ENCODE data around the gene SMIM29.

The SMIM29 gene

GRCh38 chr6:34206726-34207125, 42.1 kb downstream of the SMIM29 start:
- H3K36me3 Mint-ChIP-seq (ENCODE audit: low read depth): no peaks in the 10 kb centered on the region
- H3K27me3 Mint-ChIP-seq: no peaks in the 10 kb centered on the region
- H3K4me3 Mint-ChIP-seq: no peak overlapping the region
- peaks cover 7% of the 10 kb centered on the region for H3K9me3 Mint-ChIP-seq
- peaks cover 16% of the 10 kb centered on the region for H3K4me1 Mint-ChIP-seq (ENCODE audit: low read depth)
- H3K27ac Mint-ChIP-seq: no peak overlapping the region
- intact Hi-C loops (cut with micrococcal nuclease): no loop called here

DNA sequence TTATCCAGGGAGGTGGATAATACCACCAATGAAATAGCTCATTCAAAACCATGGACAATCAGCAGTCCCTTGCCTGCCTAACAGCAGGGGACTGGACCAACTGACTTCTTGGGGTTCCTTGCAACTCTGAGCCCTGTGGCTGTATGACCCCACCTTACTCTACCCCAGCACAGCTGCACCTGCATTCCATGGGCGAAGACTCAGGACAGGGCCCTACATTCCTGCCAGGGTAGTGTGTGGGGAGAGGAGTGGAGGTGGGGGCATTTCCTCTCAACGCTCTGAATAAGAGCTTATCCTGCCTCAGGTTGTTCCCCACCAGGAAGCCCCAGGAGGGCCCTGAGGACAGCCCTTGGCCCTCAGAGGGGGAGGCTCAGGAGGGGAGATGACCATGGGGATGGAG, 42.9 kb downstream of the SMIM29 start:
- intact Hi-C loops (cut with micrococcal nuclease): no loop called here
- Mint-ChIP-seq H3K27ac (no peak overlapping the region), H3K4me3 (no peak overlapping the region), H3K4me1 (ENCODE audit: low read depth) (peaks cover 20% of the 10 kb centered on the region), H3K9me3 (peaks cover 10% of the 10 kb centered on the region), H3K27me3 (peaks cover 1% of the 10 kb centered on the region), H3K36me3 (ENCODE audit: low read depth) (no peaks in the 10 kb centered on the region)

- H3K27ac Mint-ChIP-seq: no peak overlapping the region
Measured at GRCh38 chr6:34205466-34205865, 43.3 kb downstream of the SMIM29 start.

DNA sequence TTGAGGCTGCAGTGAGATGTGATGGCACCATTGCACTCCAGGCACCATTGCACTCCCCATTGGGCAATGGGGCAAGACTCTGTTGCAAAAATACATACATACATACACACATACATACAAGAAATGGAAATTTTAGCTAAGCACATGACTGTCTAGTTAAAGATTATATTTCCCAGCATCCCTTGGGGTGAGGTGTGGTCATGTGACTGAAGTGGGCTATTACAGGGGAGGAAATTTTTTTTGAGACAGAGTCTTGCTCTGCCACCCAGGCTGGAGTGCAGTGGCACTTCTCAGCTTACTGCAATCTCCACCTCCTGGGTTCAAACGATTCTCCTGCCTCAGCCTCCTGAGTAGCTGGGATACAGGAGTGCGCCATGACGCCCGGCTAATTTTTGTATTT, 44.1 kb downstream of the SMIM29 start:
- intact Hi-C loops (cut with micrococcal nuclease): no loop called here
- peaks cover 3% of the 10 kb centered on the region for H3K27me3 Mint-ChIP-seq

More at GRCh38 chr6:34205466-34205865, 43.3 kb downstream of the SMIM29 start:
- H3K36me3 Mint-ChIP-seq (ENCODE audit: low read depth): no peaks in the 10 kb centered on the region
- H3K4me1 Mint-ChIP-seq (ENCODE audit: low read depth): peaks cover 21% of the 10 kb centered on the region
- H3K9me3 Mint-ChIP-seq: peaks cover 10% of the 10 kb centered on the region
- peaks cover 1% of the 10 kb centered on the region for H3K27me3 Mint-ChIP-seq
- intact Hi-C loops (cut with micrococcal nuclease): no loop called here
- H3K4me3 Mint-ChIP-seq: no peak overlapping the region

GRCh38 chr6:34202329-34203201, 46.2 kb downstream of the SMIM29 start:
- Mint-ChIP-seq H3K27ac (no peak overlapping the region), H3K9me3 (peaks cover 10% of the 10 kb centered on the region), H3K4me3 (no peak overlapping the region), H3K27me3 (peaks cover 11% of the 10 kb centered on the region), H3K4me1 (ENCODE audit: low read depth) (peaks cover 18% of the 10 kb centered on the region), H3K36me3 (ENCODE audit: low read depth) (no peaks in the 10 kb centered on the region)
- intact Hi-C loops (cut with micrococcal nuclease): no loop called here

More for the DNA sequence above, 44.1 kb downstream of the SMIM29 start:
- Mint-ChIP-seq H3K27ac (no peak overlapping the region), H3K4me3 (no peak overlapping the region), H3K4me1 (ENCODE audit: low read depth) (peaks cover 25% of the 10 kb centered on the region), H3K36me3 (ENCODE audit: low read depth) (no peaks in the 10 kb centered on the region), H3K9me3 (peaks cover 10% of the 10 kb centered on the region)

DNA sequence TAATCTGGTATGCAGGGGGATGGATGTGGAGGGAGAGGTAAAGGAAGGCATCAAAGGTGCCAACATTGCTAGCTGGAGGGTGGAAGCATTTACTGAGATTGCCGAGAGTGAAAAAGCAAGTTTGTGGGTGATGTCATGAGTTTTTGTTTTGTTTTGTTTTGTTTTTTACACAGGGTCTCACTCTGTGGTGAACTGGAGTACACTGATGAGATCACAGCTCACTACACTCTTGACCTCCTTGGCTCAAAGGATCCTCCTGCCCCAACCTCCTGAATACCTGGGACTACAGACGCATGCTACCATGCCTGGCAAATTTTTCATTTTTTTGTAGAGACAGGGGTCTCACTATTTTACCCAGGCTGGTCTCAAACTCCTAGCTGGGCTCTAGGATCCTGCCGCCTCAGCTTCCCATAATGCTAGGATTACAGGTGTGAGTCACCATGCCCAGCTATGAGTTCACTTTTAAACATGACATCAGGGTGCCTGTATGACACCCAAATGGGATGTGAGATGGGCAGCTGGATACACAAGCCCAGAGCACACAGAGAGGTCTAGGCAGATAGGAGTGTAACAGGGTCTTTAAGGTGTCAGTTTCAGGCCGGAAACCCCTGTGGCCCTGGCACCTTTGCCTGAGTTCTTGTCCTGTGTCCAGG, 47.2 kb downstream of the SMIM29 start:
- Mint-ChIP-seq H3K4me1 (ENCODE audit: low read depth) (peaks cover 20% of the 10 kb centered on the region), H3K9me3 (peaks cover 10% of the 10 kb centered on the region), H3K27me3 (peaks cover 16% of the 10 kb centered on the region), H3K27ac (no peak overlapping the region), H3K4me3 (no peak overlapping the region), H3K36me3 (ENCODE audit: low read depth) (no peaks in the 10 kb centered on the region)
- intact Hi-C loops (cut with micrococcal nuclease): no loop called here

GRCh38 chr6:34200340-34200971, 48.4 kb downstream of the SMIM29 start:
- intact Hi-C loops (cut with micrococcal nuclease): no loop called here
- Mint-ChIP-seq H3K4me3 (no peak overlapping the region), H3K27ac (no peak overlapping the region), H3K27me3 (peaks cover 21% of the 10 kb centered on the region), H3K9me3 (peaks cover 10% of the 10 kb centered on the region), H3K4me1 (ENCODE audit: low read depth) (peaks cover 24% of the 10 kb centered on the region), H3K36me3 (ENCODE audit: low read depth) (no peaks in the 10 kb centered on the region)

DNA sequence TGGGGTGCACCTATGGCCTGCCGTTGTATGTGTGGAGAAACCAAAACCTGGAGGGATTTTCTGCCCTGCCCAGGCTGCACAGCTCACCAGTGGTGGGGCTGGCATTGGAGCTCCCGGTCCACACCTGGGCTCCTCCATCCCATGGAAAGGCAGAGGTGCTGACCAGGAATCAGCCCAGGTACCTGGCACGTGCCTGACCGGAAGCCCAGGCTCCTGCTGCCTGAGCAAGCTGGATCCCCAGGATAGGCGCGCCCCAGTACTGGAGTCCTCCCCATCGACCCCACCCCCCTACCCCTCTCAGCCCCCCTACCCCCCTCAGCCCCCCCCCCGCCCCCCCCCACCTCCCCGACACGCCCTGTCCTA, 52.0 kb downstream of the SMIM29 start:
- intact Hi-C loops (cut with micrococcal nuclease): loop anchor here (1.0 to 5.0 kb wide), 3 partner anchors 35 to 218 kb away; partner anchors contain the start of gene SMIM29
- peaks cover 4% of the 10 kb centered on the region for H3K9me3 Mint-ChIP-seq
- no peaks in the 10 kb centered on the region for H3K36me3 Mint-ChIP-seq (ENCODE audit: low read depth)
- H3K27ac Mint-ChIP-seq: peak overlapping the region; percentile 42
- peaks cover 33% of the 10 kb centered on the region for H3K27me3 Mint-ChIP-seq
- H3K4me3 Mint-ChIP-seq: peak overlapping the region; percentile 88
- peaks cover 17% of the 10 kb centered on the region for H3K4me1 Mint-ChIP-seq (ENCODE audit: low read depth)

Data from dendritic cell treated with granulocyte-macrophage colony-stimulating factor and Interleukin-4, amounts not matched to agents 40 ng/mL and 50 ng/mL, for 4 days (primary cell).